LNCAP (cell line): Measurements from ENCODE around the gene CCDC159.

Experiments used
- CTCF ChIP-seq: fragments of 450-650 bp; IDR thresholded peaks from 2 replicates; pipeline ENCODE4 v1.5.1; 2017; ENCODE audit warnings: mild to moderate bottlenecking

Gene CCDC159

GRCh38 chr19:11346104-11346940 lies at the start of gene CCDC159, which contains the start of gene TMEM205:
CCDC159 (plus strand) TSS chr19:11346519; CDS start chr19:11346607, 88 bp downstream.
TMEM205 (minus strand) TSS chr19:11346268; CDS start chr19:11345619, 649 bp downstream.
- TF ChIP-seq CTCF, result no peak

GRCh38 chr19:11299946-11300810 lies 46.1 kb upstream of the CCDC159 start:
- TF ChIP-seq CTCF, result no peak

- TF ChIP-seq CTCF, result no peak
These were observed 45.6 kb upstream of the CCDC159 start for GRCh38 chr19:11300811-11301120.

GRCh38 chr19:11304936-11305335 lies 41.4 kb upstream of the CCDC159 start:
- TF ChIP-seq CTCF, result no peak

GRCh38 chr19:11306337-11306736 lies 40.0 kb upstream of the CCDC159 start:
- no peak for TF ChIP-seq CTCF

- no peak for TF ChIP-seq CTCF
These were observed 24.9 kb upstream of the CCDC159 start for GRCh38 chr19:11321191-11322126.
